GM21360 (cell line): ENCODE results near the gene PRKG1.
"Not testable (repeated sequence)": the region's sequence is repeated elsewhere in the genome, so short reads cannot be mapped to it uniquely, and the experiment has no call there.

Source experiments
- ATAC-seq: cut with Tn5 transposase; IDR thresholded peaks from one replicate; pipeline ENCODE4 v1.9.1; 2021; ENCODE audit warnings: mild to moderate bottlenecking, moderate library complexity; ENCODE audit not compliant: unreplicated experiment

PRKG1 gene

GRCh38 chr10:51679841-51680240 is 605.6 kb downstream of the PRKG1 start:
- ATAC-seq: no peak

- ATAC-seq: no peak
Observed at GRCh38 chr10:51683031-51683691, 608.9 kb downstream of the PRKG1 start.

DNA sequence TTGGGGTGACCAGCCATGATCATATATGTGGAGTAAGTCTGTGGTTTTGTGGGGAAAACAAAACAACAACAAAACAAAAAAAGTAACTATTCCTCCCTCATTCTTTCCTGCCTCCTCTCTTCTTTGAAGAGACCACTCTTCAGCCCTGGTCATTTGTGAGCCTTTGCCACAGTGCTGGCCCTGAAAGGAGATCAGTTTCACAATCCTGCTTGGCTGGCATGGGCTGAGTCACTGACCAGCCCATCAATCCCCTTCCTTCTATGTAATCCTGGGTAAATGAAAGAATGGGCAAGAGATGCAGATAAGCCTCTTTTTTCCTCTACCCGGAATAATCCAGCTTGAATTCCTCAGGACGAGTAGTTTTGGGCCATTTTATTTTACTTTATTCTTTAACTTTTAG is 611.5 kb downstream of the PRKG1 start:
- ATAC-seq: no peak

GRCh38 chr10:51687296-51687695 is 613.0 kb downstream of the PRKG1 start:
- no peak for ATAC-seq

DNA sequence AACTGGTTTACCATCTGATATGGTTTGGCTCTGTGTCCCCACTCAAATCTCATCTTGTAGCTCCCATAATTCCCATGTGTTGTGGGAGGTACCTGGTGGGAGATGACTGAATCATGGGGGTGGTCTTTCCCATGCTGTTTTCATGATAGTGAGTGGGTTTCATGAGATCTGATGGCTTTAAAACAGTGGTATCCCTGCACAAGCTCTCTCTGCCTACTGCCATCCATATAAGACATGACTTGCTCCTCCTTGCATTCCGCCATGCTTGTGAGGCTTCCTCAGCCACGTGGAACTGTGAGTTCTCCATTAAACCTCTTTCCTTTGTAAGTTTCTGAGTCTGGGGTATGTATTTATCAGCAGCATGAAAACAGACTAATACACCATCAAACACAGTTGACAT is 614.5 kb downstream of the PRKG1 start:
- ATAC-seq: not testable (repeated sequence)

DNA sequence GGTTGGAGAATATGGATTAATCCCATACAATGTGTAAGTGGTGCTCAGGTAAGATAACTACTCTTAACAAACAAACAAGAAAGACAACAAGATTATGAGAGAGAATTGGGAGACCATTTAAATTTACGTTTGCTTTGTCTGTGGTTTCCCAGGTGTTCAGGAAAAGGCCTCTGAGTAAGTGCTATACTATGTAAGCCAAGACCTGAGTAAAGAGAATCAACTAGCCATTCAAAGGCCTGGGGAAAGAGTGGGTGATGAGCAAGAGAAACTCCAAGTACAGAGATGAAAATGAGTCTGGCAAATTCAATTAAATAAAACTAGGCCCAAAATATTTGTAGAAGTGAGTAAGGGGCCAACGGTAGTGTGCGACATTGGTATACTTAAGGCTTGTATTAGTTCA is 615.2 kb downstream of the PRKG1 start:
- no peak for ATAC-seq

GRCh38 chr10:51691135-51691534 is 616.8 kb downstream of the PRKG1 start:
- no peak for ATAC-seq

DNA sequence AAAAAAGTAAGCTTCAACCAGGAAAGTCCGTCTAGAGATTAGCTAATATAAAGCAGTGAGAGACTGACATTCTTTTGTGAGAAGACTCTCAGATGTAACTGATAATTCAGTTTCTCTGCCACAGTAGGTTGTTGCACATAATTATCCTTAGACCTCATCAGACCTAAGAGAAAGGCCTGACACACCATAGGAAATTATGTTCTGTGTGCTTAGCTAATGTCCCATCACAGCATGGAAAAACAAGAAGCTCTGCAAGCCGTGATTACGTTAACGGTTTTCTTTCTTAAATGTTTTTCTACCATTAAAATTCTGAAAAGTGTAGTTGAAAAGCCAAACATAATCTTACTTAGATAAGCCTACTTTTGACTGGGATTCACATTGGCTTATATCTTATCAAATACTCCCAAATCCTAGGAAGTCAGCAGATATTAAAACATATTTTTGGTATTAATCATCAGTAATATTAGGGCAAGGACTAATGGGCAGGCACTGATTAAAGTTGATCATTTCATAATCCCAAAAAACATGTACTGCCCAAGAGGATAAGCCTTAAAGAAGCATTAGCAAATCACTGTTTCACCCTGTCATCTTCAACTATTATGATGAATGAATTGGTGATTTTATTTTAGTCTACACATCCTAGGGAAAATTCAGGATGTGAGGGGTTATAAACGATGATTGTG is 619.9 kb downstream of the PRKG1 start:
- no peak for ATAC-seq

DNA sequence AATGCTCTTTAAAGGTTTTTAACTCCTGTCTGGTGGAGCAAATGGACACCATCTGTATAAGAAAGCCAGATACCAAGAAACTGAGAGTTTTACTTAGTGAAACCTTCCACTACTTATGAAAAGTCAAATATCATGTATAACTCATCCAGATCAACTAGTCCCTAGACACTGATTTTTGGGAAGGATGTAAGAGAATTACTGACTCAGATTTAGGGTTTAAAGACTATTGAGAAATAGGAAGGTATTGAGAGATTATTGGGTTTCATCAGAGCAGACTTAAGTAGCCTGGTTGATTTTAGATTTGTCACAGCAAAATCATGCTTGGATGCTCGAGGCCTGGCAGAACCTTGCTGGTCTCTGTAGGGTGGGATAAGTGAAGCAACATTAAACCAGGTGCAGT is 622.0 kb downstream of the PRKG1 start:
- ATAC-seq: no peak

DNA sequence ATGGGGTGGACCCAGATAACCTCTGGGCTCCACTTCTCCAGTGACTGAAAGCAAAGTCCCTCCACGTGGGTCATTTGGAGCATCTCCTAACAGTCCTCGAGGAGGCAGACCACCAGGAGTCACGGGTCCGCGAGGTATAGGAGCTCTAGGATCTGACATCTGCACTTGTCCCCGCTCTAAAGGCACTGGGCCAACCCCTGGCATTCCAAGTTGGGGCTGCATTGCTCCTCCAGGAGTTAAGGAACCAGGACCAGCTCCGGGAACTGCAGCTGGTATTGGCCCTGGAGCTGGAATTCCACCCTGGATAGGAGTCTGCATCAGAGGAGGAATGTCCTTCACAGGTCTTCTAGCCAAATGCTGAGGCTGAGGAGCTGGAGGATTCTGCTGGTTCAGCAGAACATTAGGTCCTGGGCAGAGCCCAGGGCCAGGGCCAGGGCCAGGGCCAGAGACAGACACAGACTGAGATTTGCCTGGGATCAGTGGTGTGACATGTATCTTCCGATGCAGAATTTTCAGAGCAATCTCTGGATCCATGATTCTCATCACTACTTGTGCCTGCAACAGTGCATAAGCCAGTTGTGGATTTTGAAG is 624.3 kb downstream of the PRKG1 start:
- no peak for ATAC-seq

DNA sequence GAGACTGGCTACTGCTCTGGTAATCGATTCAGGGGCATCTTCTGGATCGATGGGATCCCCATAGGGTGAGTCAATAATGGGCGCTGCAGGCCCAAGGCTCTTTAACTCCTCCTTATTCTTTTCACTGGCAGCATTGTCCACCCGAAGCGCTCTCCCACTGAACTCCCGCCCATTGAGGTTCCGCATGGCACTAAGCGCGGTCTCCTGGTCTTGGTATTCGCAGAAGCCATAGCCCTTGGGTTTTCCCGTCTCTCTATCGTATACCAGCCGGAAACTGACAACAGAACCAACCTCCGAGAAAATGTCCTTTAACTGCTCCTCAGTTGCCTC is 624.8 kb downstream of the PRKG1 start:
- ATAC-seq: peak; percentile 28

- peak; percentile 93 for ATAC-seq
Observed at GRCh38 chr10:51699475-51700227, 625.4 kb downstream of the PRKG1 start, which contains the start of gene CSTF2T. TSS of gene CSTF2T (minus strand) at chr10:51699595. CDS start at chr10:51699549, 46 bp downstream.

GRCh38 chr10:51700228-51700817 is 626.0 kb downstream of the PRKG1 start:
- no peak for ATAC-seq

DNA sequence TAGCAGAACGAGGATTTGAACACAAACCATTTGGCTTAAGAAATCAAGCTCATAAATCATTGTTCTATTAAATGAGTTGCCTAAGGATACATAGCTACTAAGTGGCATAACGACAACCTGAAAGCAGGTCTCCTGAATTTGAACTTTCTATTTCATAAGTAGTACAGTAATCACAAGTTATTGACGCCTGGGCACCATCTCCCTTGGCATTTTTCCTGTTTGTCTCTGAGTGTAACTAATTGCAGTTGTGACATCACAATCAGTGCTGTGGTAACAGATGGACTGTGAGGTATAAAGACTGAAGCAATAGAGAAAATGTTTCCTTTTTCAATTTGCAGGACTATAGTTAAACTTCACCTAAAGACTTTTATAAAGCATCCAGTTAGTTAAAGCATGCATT is 631.5 kb downstream of the PRKG1 start:
- ATAC-seq: no peak

GRCh38 chr10:51706225-51706624 is 631.9 kb downstream of the PRKG1 start:
- no peak for ATAC-seq

GRCh38 chr10:51707392-51707791 is 633.1 kb downstream of the PRKG1 start:
- no peak for ATAC-seq

- no peak for ATAC-seq
Observed at GRCh38 chr10:51707821-51708424, 633.6 kb downstream of the PRKG1 start.

DNA sequence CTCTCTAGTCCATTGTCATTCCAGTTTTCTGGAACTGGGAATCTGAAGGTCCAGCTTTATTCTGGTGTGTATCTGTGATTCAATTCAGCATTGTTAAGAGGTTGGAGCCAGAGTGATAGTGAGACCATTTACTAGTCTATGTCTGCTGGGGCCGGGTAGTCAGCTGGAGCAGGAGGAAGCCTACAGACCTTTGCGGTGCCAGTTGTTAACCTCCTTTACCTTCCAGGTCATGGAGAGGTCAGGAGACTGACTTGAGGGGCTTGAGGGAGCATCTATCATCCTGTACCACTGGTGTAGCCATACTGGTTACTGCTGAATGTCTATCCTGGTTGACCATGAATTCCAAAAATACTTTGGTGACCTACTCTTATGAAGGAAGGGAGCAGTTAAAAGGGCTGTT is 634.3 kb downstream of the PRKG1 start:
- no peak for ATAC-seq

GRCh38 chr10:51709324-51709972 is 635.2 kb downstream of the PRKG1 start:
- no peak for ATAC-seq

GRCh38 chr10:51711519-51711891 is 637.2 kb downstream of the PRKG1 start:
- no peak for ATAC-seq
